NT2/D1 (cell line): ENCODE data around the gene HIPK4.

ENCODE experiments used
- SUZ12 ChIP-seq: IDR thresholded peaks from 2 replicates; pipeline ENCODE4 v1.6.1; 2011; ENCODE audit not compliant: insufficient read length, insufficient read depth; ENCODE audit errors: extremely low read depth
- YY1 ChIP-seq: IDR thresholded peaks from 2 replicates; pipeline ENCODE4 v1.6.1; 2011; ENCODE audit not compliant: insufficient read length, insufficient read depth
- ZNF274 ChIP-seq: IDR thresholded peaks from 2 replicates; pipeline ENCODE4 v1.6.1; 2011; ENCODE audit warnings: mild to moderate bottlenecking, low read depth, low read length

- TF ChIP-seq ZNF274 (no peak), SUZ12 (no peak), YY1 (no peak)
These were observed 53.4 kb downstream of the HIPK4 start for GRCh38 chr19:40336601-40336900.
